Neural cell (in vitro differentiated cells): ENCODE measurements around the gene LSM3. TPM values are rescaled to one million over a fixed set of nuclear protein-coding genes. Genes with fewer than 3 reads are reported as not detected.

Source experiments
- H2AFZ ChIP-seq: fragments of 200-600, 300-800 bp; sonication (generic), shearing (Covaris generic); 2 replicates; pipeline ENCODE4 v1.6.0; 2014; ENCODE audit warnings: low read depth, mild to moderate bottlenecking, antibody characterized with exemption, low read length, moderate library complexity
- H3F3A ChIP-seq: fragments of 200-600 bp; shearing (Covaris generic); 2 replicates; pipeline ENCODE4 v1.6.1; 2016; ENCODE audit warnings: mild to moderate bottlenecking, moderate library complexity, mixed read lengths, antibody characterized with exemption, low read length; ENCODE audit not compliant: insufficient read depth, poor library complexity, severe bottlenecking
- H3K27ac ChIP-seq: fragments of 200-600, 300-800 bp; sonication (generic), shearing (Covaris generic); 2 replicates; pipeline ENCODE4 v1.5.1; 2014; ENCODE audit warnings: mild to moderate bottlenecking, low read length, moderate library complexity
- H3K27me3 ChIP-seq: fragments of 300-800, 200-600 bp; sonication (generic), shearing (Covaris generic); 2 replicates; pipeline ENCODE4 v1.6.0; 2014; ENCODE audit warnings: mild to moderate bottlenecking, low read depth, low read length, moderate library complexity; ENCODE audit not compliant: insufficient read depth
- H3K36me3 ChIP-seq: fragments of 300-800, 200-600 bp; sonication (generic), shearing (Covaris generic); 2 replicates; pipeline ENCODE4 v1.5.1; 2014; ENCODE audit warnings: mild to moderate bottlenecking, antibody characterized with exemption, low read length, moderate library complexity; ENCODE audit not compliant: insufficient read depth
- H3K4me2 ChIP-seq: fragments of 300-800, 200-600 bp; sonication (generic), shearing (Covaris generic); 2 replicates; pipeline ENCODE4 v1.6.0; 2014; ENCODE audit warnings: mild to moderate bottlenecking, low read length
- H3K4me3 ChIP-seq: fragments of 300-800, 200-600 bp; sonication (generic), shearing (Covaris generic); 2 replicates; pipeline ENCODE4 v1.5.1; 2014; ENCODE audit warnings: mild to moderate bottlenecking, low read length, moderate library complexity
- H3K79me2 ChIP-seq: fragments of 200-600 bp; shearing (Covaris generic); replicated peaks from 2 replicates; pipeline ENCODE4 v1.6.0; 2014; ENCODE audit warnings: mild to moderate bottlenecking, low read length, moderate library complexity; ENCODE audit not compliant: insufficient read depth
- H3K9ac ChIP-seq: fragments of 300-800, 200-600 bp; sonication (generic), shearing (Covaris generic); 2 replicates; pipeline ENCODE4 v1.6.1; 2016; ENCODE audit warnings: mild to moderate bottlenecking, low read length, mixed read lengths
- H3K9me2 ChIP-seq: fragments of 200-600 bp; shearing (Covaris generic); 2 replicates; pipeline ENCODE4 v1.6.1; 2016; ENCODE audit warnings: mild to moderate bottlenecking, low read length, mixed read lengths; ENCODE audit not compliant: insufficient read depth
- H3K9me3 ChIP-seq: fragments of 200-600, 300-800 bp; sonication (generic), shearing (Covaris generic); 2 replicates; pipeline ENCODE4 v1.6.1; 2016; ENCODE audit warnings: mild to moderate bottlenecking, mixed run types, low read length, moderate library complexity, mixed read lengths
- H4K20me1 ChIP-seq: fragments of 200-600 bp; shearing (Covaris generic); 2 replicates; pipeline ENCODE4 v1.6.1; 2016; ENCODE audit warnings: mild to moderate bottlenecking, mixed run types; ENCODE audit not compliant: insufficient read depth
- CTCF ChIP-seq: fragments of 450-650 bp; IDR thresholded peaks from 2 replicates; pipeline ENCODE4 v1.5.1; 2014; ENCODE audit warnings: antibody characterized with exemption, mild to moderate bottlenecking, moderate library complexity; ENCODE audit not compliant: poor library complexity, severe bottlenecking
- EP300 ChIP-seq: fragments of 450-650 bp; conservative IDR thresholded peaks from 2 replicates; pipeline ENCODE4 v1.6.1; 2014; ENCODE audit warnings: antibody characterized with exemption, mild to moderate bottlenecking, moderate library complexity; ENCODE audit not compliant: poor library complexity, severe bottlenecking
- EZH2 ChIP-seq: fragments of 200-600, 300-800 bp; shearing (Covaris generic), sonication (generic); IDR thresholded peaks from 2 replicates; pipeline ENCODE4 v1.6.1; 2014; ENCODE audit warnings: antibody characterized with exemption, low read length, borderline replicate concordance, mild to moderate bottlenecking; ENCODE audit not compliant: insufficient read depth, poor library complexity, severe bottlenecking
- MXI1 ChIP-seq: fragments of 450-650 bp; conservative IDR thresholded peaks from 2 replicates; pipeline ENCODE4 v1.6.1; 2014; ENCODE audit warnings: antibody characterized with exemption, mild to moderate bottlenecking; ENCODE audit not compliant: poor library complexity, severe bottlenecking
- POLR2AphosphoS5 ChIP-seq: IDR thresholded peaks from 2 replicates; pipeline ENCODE4 v1.6.1; 2012
- RAD21 ChIP-seq: fragments of 450-650 bp; conservative IDR thresholded peaks from 2 replicates; pipeline ENCODE4 v1.6.1; 2014; ENCODE audit warnings: antibody characterized with exemption, mild to moderate bottlenecking, moderate library complexity
- REST ChIP-seq: IDR thresholded peaks from 2 replicates; pipeline ENCODE4 v1.6.1; 2012; ENCODE audit warnings: borderline replicate concordance
- SMC3 ChIP-seq: fragments of 450-650 bp; conservative IDR thresholded peaks from 2 replicates; pipeline ENCODE4 v1.6.1; 2014; ENCODE audit warnings: antibody characterized with exemption, mild to moderate bottlenecking, moderate library complexity; ENCODE audit not compliant: poor library complexity
- TAF1 ChIP-seq: IDR thresholded peaks from 2 replicates; pipeline ENCODE4 v1.6.1; 2012; ENCODE audit warnings: low read depth
- polyA plus RNA-seq: library from polyadenylated mRNA; depleted of rRNA; stranded (reverse); fragments of >200 nt; gene quantifications from 2 replicates; pipeline ENCODE4 v1.2.3, GENCODE V29; 2014

LSM3 gene
- polyA plus RNA-seq, 1 donor from 2014 or later, result 29.6 TPM

- Histone ChIP-seq H3K27me3 (no peaks in the 10 kb centered on the region), H3K36me3 (no peaks in the 10 kb centered on the region), H3F3A (no peaks in the 10 kb centered on the region), H4K20me1 (no peaks in the 10 kb centered on the region), H2AFZ (no peak overlapping the region), H3K27ac (no peak overlapping the region), H3K79me2 (no peaks in the 10 kb centered on the region), H3K9ac (no peak overlapping the region), H3K4me2 (no peak overlapping the region), H3K4me3 (no peak overlapping the region), H3K9me2 (no peaks in the 10 kb centered on the region), H3K9me3 (no peaks in the 10 kb centered on the region)
- TF ChIP-seq EZH2 (no peak), EP300 (no peak), SMC3 (no peak), MXI1 (no peak), POLR2AphosphoS5 (no peak), REST (no peak), RAD21 (no peak)
Observed at GRCh38 chr3:14214764-14215163, 36.1 kb downstream of the LSM3 start.

GRCh38 chr3:14216257-14217048, 37.8 kb downstream of the LSM3 start:
- Histone ChIP-seq H4K20me1 (no peaks in the 10 kb centered on the region), H3K9me3 (no peaks in the 10 kb centered on the region), H3K27ac (no peak overlapping the region), H3F3A (no peaks in the 10 kb centered on the region), H3K36me3 (no peaks in the 10 kb centered on the region), H3K4me3 (peak overlapping the region; percentile 9), H3K79me2 (no peaks in the 10 kb centered on the region), H3K27me3 (no peaks in the 10 kb centered on the region), H3K9me2 (no peaks in the 10 kb centered on the region), H3K4me2 (no peak overlapping the region), H3K9ac (no peak overlapping the region), H2AFZ (no peak overlapping the region)
- no peak for TF ChIP-seq RAD21
- no peak for TF ChIP-seq SMC3
- TF ChIP-seq TAF1, result no peak
- no peak for TF ChIP-seq EP300
- TF ChIP-seq CTCF, result no peak
